ENCODE results near the gene LINC00305.

LINC00305 gene

DNA sequence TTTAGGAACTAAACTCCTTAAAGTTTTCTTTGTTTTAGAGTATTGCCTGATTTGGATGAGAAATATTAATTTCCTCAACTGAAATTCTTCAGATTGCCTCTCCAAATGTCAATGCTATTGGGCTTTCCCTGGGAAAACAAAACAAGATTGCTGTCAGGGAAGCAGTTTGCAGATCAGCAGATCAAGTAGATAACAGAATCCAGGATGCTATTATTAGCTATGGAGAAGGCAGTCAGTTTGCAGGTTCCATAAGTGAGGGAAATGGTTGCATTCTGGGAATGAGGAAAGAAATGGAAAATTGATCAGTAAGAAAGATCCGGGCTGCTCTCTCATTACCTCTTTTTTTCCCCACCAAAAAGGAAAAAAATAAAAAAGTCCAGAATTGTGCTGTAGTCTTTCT, 11.0 kb downstream of the LINC00305 start:
- TF ChIP-seq GATA3 (IDR thresholded peaks at IDR 0.05; ENCODE audit: low read depth, low read length) (peak; percentile 58; the same call in 1 of the 2 replicates), GATA2 (IDR thresholded peaks at IDR 0.05; ENCODE audit: low read depth, low read length) (peak; percentile 78)

- TF ChIP-seq GATA3 (IDR thresholded peaks at IDR 0.05; ENCODE audit: low read depth, low read length) (no peak), GATA2 (IDR thresholded peaks at IDR 0.05; ENCODE audit: low read depth, low read length) (no peak)
These were observed 14.7 kb downstream of the LINC00305 start for GRCh38 chr18:64134044-64134747.

GRCh38 chr18:64132871-64133270, 16.0 kb downstream of the LINC00305 start:
- TF ChIP-seq GATA3 (IDR thresholded peaks at IDR 0.05; ENCODE audit: low read depth, low read length) (no peak), GATA2 (IDR thresholded peaks at IDR 0.05; ENCODE audit: low read depth, low read length) (no peak)

DNA sequence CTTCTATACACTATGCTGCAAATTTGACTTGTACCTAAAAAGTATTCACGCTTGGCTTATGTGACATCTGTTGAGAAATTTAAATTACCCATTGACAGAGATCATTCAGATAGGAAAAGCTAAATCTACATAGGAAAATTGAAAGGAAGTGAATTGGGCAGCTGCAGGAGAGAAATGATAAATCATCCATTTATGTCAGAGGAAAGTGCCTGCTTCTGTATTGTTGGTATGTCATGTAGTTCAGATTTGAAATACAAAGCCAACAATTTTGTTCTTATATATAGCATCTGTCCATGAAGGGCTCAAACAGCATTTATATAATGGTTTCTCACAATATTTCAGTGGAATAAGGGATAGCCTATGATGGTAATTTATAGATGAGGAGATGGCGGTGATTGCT, 17.6 kb downstream of the LINC00305 start:
- TF ChIP-seq GATA2 (IDR thresholded peaks at IDR 0.05; ENCODE audit: low read depth, low read length) (no peak), GATA3 (IDR thresholded peaks at IDR 0.05; ENCODE audit: low read depth, low read length) (no peak)

- no peak for TF ChIP-seq GATA3 (IDR thresholded peaks at IDR 0.05; ENCODE audit: low read depth, low read length)
These were observed 21.7 kb downstream of the LINC00305 start for GRCh38 chr18:64127172-64127571.

GRCh38 chr18:64119916-64120315, 29.0 kb downstream of the LINC00305 start:
- TF ChIP-seq GATA3 (IDR thresholded peaks at IDR 0.05; ENCODE audit: low read depth, low read length) (no peak), GATA2 (IDR thresholded peaks at IDR 0.05; ENCODE audit: low read depth, low read length) (no peak)

DNA sequence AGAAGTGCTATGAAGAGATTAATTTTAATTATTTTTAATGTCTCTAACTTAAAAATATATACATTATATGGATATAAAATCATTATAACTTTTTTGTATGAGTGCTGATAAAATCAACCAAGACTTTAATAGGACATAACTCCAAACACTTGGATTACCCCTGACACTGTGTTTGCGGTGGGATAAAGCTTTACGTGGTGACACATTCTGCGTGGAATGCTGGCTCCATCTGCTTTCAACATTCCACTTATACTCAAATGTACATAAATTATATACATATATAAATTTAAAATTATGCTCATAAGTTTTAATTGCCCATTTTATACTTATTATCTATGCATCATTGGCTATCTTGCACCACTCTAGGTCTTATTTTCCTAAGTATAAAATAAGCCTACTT, 30.5 kb downstream of the LINC00305 start:
- TF ChIP-seq GATA2 (IDR thresholded peaks at IDR 0.05; ENCODE audit: low read depth, low read length) (no peak), GATA3 (IDR thresholded peaks at IDR 0.05; ENCODE audit: low read depth, low read length) (no peak)

- TF ChIP-seq GATA2 (IDR thresholded peaks at IDR 0.05; ENCODE audit: low read depth, low read length) (no peak), GATA3 (IDR thresholded peaks at IDR 0.05; ENCODE audit: low read depth, low read length) (no peak)
These were observed 32.2 kb downstream of the LINC00305 start for GRCh38 chr18:64116571-64117175.

DNA sequence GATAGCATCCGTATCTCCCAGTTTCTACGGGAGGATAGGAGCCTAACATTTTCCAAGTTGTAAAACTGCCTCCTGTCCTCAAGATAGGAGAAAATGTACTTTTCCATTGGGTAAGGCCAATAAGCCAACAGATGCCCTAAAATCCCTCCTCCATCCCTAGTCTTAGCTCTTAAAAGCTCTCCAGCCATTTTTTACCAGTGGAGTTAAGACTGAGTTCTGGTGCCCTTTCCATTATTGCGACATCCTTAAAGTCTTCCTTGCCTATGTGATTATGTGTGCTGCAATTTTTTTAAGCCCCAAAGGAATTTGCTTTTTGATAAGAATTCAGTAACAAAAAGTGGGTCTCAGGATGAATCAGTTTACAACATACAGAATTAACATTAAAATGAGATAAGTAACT, 33.0 kb downstream of the LINC00305 start:
- TF ChIP-seq GATA3 (IDR thresholded peaks at IDR 0.05; ENCODE audit: low read depth, low read length) = no peak
- TF ChIP-seq GATA2 (IDR thresholded peaks at IDR 0.05; ENCODE audit: low read depth, low read length) = no peak

DNA sequence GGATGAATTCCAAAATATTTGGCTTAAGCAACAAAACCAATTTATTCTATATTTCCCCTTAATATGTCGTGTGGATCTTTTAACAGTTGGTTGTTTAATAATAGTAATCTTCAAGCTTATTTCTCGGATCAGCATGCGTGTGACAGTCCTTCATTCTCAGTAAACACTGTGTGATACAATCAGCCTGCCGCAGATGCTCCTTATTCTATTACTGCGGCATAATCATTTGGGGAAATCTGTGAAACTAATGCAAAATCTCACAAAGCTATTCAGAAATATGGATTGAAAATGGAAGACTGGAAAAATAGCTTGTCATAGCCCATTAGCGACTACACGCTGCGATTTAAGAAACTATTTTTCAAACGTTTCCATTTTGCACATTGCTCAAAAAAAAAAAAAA, 36.9 kb downstream of the LINC00305 start:
- TF ChIP-seq GATA2 (IDR thresholded peaks at IDR 0.05; ENCODE audit: low read depth, low read length) (peak; percentile 74), GATA3 (IDR thresholded peaks at IDR 0.05; ENCODE audit: low read depth, low read length) (0 out of 2 replicates have a peak, but pooled peaks have one; percentile 55)

- TF ChIP-seq GATA3 (IDR thresholded peaks at IDR 0.05; ENCODE audit: low read depth, low read length) (no peak), GATA2 (IDR thresholded peaks at IDR 0.05; ENCODE audit: low read depth, low read length) (no peak)
These were observed 38.0 kb downstream of the LINC00305 start for GRCh38 chr18:64110692-64111480.

DNA sequence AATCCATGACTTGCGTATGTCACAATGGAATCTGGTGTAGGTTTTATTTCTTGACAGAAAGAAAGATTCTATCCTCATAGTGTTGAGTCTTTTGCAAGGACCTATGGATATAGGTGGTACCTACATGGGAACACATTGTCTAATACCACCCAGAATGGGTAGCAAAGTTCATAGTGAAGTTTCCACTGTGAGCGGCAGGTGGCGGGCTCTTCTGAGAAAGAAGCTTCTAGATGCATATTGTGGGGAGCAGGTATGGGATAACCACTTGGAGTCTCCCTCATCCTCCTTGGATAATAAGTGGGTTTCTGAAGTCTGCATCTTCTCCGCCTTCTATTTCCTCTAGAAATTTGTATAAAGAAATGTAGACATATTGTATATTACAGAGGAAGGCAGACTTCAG, 44.9 kb downstream of the LINC00305 start:
- TF ChIP-seq GATA3 (IDR thresholded peaks at IDR 0.05; ENCODE audit: low read depth, low read length) = no peak
- no peak for TF ChIP-seq GATA2 (IDR thresholded peaks at IDR 0.05; ENCODE audit: low read depth, low read length)

GRCh38 chr18:64100116-64100922, 48.6 kb downstream of the LINC00305 start:
- TF ChIP-seq GATA3 (IDR thresholded peaks at IDR 0.05; ENCODE audit: low read depth, low read length) = no peak
- TF ChIP-seq GATA2 (IDR thresholded peaks at IDR 0.05; ENCODE audit: low read depth, low read length) = no peak

DNA sequence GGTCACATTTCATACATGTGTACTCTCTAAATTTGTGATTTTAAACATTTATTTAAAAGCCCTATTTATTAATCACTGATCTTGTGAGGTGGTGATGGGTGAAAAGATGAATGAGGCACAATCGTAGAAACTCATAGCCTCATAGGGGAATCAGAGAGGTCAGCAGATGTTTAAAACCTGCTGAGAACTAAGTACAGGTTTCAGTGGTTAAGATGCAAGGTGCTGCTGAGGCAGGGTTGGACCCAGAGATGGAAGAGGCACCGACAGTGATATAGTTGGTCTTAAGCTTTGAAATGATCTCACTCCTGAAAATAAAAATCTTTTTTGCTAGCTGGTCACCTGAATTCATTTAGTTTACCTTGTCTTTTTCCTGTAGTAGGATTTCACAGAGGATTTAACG, 49.6 kb downstream of the LINC00305 start:
- TF ChIP-seq GATA2 (IDR thresholded peaks at IDR 0.05; ENCODE audit: low read depth, low read length) (no peak), GATA3 (IDR thresholded peaks at IDR 0.05; ENCODE audit: low read depth, low read length) (no peak)

Measured in SH-SY5Y (cell line).